Lung (tissue), 12 donors: Measurements from ENCODE around the gene SOX3. TPM values are rescaled to one million over a fixed set of nuclear protein-coding genes. Genes with fewer than 3 reads are reported as not detected.

Experiments
- ATAC-seq: fragments of 200-7000 bp; cut with Tn5 transposase; one replicate; pipeline ENCODE4 v1.9.1; 2020; ENCODE audit warnings: moderate number of reproducible peaks; ENCODE audit not compliant: insufficient read depth, low FRiP score
- DNase-seq, 3 donors: peaks; one replicate each; pipeline ENCODE4 v3.0.0-alpha.2; 2013 to 2017
- H3K27ac ChIP-seq, 2 donors: one replicate each; pipeline ENCODE4 v1.5.1; 2013; ENCODE audit warnings: mild to moderate bottlenecking in 2 of 2, moderate library complexity in 2 of 2, control low read depth in 1 of 2, inconsistent platforms in 1 of 2, low read depth in 1 of 2, low read length in 1 of 2
- H3K27me3 ChIP-seq, 3 donors: one replicate each; pipeline ENCODE4 v1.5.1; 2013; ENCODE audit warnings: low read length in 2 of 3; ENCODE audit not compliant: control insufficient read depth in 3 of 3, insufficient read depth in 3 of 3
- H3K36me3 ChIP-seq, 4 donors: one replicate each; pipeline ENCODE4 v1.5.1; 2013; ENCODE audit warnings: low read length in 4 of 4, mild to moderate bottlenecking in 1 of 4, moderate library complexity in 1 of 4; ENCODE audit not compliant: control insufficient read depth in 4 of 4, insufficient read depth in 4 of 4
- H3K4me1 ChIP-seq, 5 donors: one replicate each; pipeline ENCODE4 v1.5.1; 2013; ENCODE audit warnings: low read length in 5 of 5, mild to moderate bottlenecking in 2 of 5, moderate library complexity in 1 of 5; ENCODE audit not compliant: control insufficient read depth in 5 of 5, insufficient read depth in 5 of 5
- H3K4me3 ChIP-seq: one replicate; pipeline ENCODE4 v1.5.1; 2013; ENCODE audit warnings: mild to moderate bottlenecking, control low read depth, moderate library complexity
- H3K9ac ChIP-seq, 2 donors: one replicate each; pipeline ENCODE4 v1.5.1; 2013; ENCODE audit warnings: low read length in 2 of 2, control low read depth in 1 of 2; ENCODE audit not compliant: insufficient read depth in 1 of 2
- H3K9me3 ChIP-seq, 4 donors: one replicate each; pipeline ENCODE4 v1.5.1; 2013; ENCODE audit warnings: low read length in 3 of 4, mild to moderate bottlenecking in 1 of 4, moderate library complexity in 1 of 4; ENCODE audit not compliant: control insufficient read depth in 4 of 4, insufficient read depth in 3 of 4
- WGBS, 2 donors: extraction: QIAGEN DNeasy Blood & Tissue Kit; methylation state at CpG; one replicate each; pipeline ENCODE4 v1.1.7; 2013; 5-methylcytosine and 5-hydroxymethylcytosine counted together
- polyA plus RNA-seq, 2 donors: library from polyadenylated mRNA; stranded (reverse); fragments of 200-250 nt; gene quantifications; one replicate each; pipeline ENCODE4 v1.2.1, GENCODE V29; 2013
- total RNA-seq, 2 donors: library from RNA; depleted of rRNA in 1 of 2; stranded (reverse); fragments of >200 nt in 1 of 2; gene quantifications; one replicate each; pipeline ENCODE4 v1.2.1, GENCODE V29; 2014 to 2021
- TF ChIP-seq, protein P1 (sequence below): IDR thresholded peaks from 2 replicates; pipeline ENCODE4 v1.5.1; 2012; ENCODE audit warnings: mild to moderate bottlenecking; ENCODE audit errors: control extremely low read depth, extremely low read depth
- donor health status: control.
- donor health status: control.
- donor health status: Bipolar disorder and iron deficiency.
- donor health status: healthy.
- donor health status: DM: yes; HTN: yes; CAD: no.

SOX3 gene
- total and polyA plus RNA-seq, 4 donors = 0.09 TPM; not detected in 3

GRCh38 chrX:140505421-140506337, 810 bp upstream of the SOX3 start:
- ATAC-seq = no peak
- no peak for DNase-seq
- TF ChIP-seq, protein P1, sequence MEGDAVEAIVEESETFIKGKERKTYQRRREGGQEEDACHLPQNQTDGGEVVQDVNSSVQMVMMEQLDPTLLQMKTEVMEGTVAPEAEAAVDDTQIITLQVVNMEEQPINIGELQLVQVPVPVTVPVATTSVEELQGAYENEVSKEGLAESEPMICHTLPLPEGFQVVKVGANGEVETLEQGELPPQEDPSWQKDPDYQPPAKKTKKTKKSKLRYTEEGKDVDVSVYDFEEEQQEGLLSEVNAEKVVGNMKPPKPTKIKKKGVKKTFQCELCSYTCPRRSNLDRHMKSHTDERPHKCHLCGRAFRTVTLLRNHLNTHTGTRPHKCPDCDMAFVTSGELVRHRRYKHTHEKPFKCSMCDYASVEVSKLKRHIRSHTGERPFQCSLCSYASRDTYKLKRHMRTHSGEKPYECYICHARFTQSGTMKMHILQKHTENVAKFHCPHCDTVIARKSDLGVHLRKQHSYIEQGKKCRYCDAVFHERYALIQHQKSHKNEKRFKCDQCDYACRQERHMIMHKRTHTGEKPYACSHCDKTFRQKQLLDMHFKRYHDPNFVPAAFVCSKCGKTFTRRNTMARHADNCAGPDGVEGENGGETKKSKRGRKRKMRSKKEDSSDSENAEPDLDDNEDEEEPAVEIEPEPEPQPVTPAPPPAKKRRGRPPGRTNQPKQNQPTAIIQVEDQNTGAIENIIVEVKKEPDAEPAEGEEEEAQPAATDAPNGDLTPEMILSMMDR = no peak
- 4 to 30% methylated on average over 56 to 63 of the region's 63 CpGs for WGBS, 2 donors
- Histone ChIP-seq H3K9ac (no peak overlapping the region), H3K36me3 (no peaks in the 10 kb centered on the region), H3K9me3 (peaks cover 0 to 33% (median 0%) of the 10 kb centered on the region in 4 donors), H3K27me3 (peaks cover 33 to 76% (median 73%) of the 10 kb centered on the region in 3 donors), H3K4me3 (no peak overlapping the region), H3K4me1 (peaks cover 0 to 9% (median 0%) of the 10 kb centered on the region in 5 donors), H3K27ac (no peak overlapping the region)

DNA sequence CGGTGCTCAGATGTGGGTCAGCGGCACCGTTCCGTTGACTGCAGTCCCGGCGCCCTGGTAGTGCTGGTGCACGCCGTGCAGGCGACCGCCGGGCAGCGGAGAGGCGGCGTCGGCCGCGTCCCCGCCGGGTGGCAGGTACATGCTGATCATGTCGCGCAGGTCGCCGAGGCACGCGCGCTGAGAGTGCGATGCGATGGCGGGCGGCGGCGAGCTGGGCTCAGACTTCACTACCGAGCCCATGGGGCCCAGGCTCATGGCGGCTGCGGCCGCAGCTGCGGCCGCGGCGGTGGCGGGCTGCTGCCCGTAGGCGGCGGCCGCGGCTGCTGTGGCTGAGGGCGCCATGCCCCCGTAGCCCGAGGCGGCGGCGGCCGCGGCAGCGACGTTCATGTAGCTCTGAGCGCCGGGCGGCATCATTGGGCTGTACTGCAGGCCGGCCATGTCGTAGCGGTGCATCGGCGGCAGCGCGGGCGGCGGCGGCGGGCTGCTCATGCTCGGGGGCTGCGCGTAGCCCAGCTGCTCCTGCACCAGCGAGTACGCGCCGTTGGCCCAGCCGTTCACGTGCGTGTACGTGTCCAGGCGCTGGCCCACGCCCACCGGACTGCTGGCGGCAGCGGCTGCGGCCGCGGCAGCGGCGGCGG, 1.0 kb downstream of the SOX3 start:
- Histone ChIP-seq H3K4me1 (peaks cover 0 to 9% (median 0%) of the 10 kb centered on the region in 5 donors), H3K9ac (no peak overlapping the region), H3K4me3 (no peak overlapping the region), H3K9me3 (peaks cover 0 to 30% (median 0%) of the 10 kb centered on the region in 4 donors), H3K27ac (no peak overlapping the region), H3K36me3 (no peaks in the 10 kb centered on the region), H3K27me3 (peaks cover 29 to 77% (median 72%) of the 10 kb centered on the region in 3 donors)
- DNase-seq (peak in 2 of 3 donors; percentile 28 to 45), ATAC-seq (no peak)
- 1 to 31% methylated on average over 16 to 92 of the region's 92 CpGs for WGBS, 2 donors
- TF ChIP-seq, protein P1 = no peak

DNA sequence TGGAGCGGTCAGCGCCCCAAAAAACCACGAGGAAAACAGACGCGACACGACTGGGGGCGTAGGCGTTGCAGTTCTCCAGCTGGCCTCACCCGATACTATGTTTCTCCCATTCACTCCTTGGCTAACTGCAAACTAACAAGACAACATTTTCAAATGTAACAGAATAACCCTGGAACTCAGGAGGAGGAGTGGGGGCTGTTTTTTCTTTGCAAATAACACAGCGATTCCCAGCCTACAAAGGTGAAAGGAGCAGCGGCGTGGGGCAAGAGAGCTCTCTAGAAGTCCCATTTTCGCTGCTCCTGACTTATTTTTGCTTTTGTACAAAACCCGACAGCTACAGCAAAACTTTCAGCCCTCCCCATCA, 1.6 kb downstream of the SOX3 start:
- Histone ChIP-seq H3K9me3 (peaks cover 0 to 30% (median 0%) of the 10 kb centered on the region in 4 donors), H3K36me3 (no peaks in the 10 kb centered on the region), H3K9ac (no peak overlapping the region), H3K27ac (no peak overlapping the region), H3K4me1 (peaks cover 0 to 9% (median 0%) of the 10 kb centered on the region in 5 donors), H3K27me3 (peaks cover 29 to 77% (median 73%) of the 10 kb centered on the region in 3 donors), H3K4me3 (no peak overlapping the region)
- ATAC-seq = no peak
- no peak for DNase-seq
- 0 to 34% methylated on average over 14 of the region's 14 CpGs for WGBS, 2 donors
- TF ChIP-seq, protein P1 = no peak
